Caco-2 (cell line): Measurements from ENCODE around the gene THTPA. TPM values are rescaled to one million over a fixed set of nuclear protein-coding genes. Genes with fewer than 3 reads are reported as not detected.
A peak's percentile ranks its signal among the peaks of the same experiment; 100 is the strongest.

Source experiments
- BruUV-seq: library from RNA; stranded (reverse); fragments of 400-500 nt; replicated peaks from 2 replicates; lab custom pipeline; 2021; lab: Mats Ljungman, UMichigan
- CTCF ChIA-PET: fragments of 300-600 bp; sonication (Branson Sonifier 250); formaldehyde crosslinking; loops from one replicate; lab custom pipeline; 2022; ENCODE audit warnings: antibody characterized with exemption; lab: Charles Lee
- POLR2A ChIA-PET: fragments of 300-600 bp; sonication (Branson Sonifier 250); formaldehyde crosslinking; loops from one replicate; lab custom pipeline; 2022; ENCODE audit warnings: antibody characterized with exemption; lab: Charles Lee
- DNase-seq, 2 experiments: peaks; one replicate each; pipeline versions ENCODE4 v3.0.0 to v3.0.0-alpha.2; 2020 to 2022
- H3K27me3 ChIP-seq: replicated peaks from 2 replicates; pipeline ENCODE4 v1.6.0; 2011; ENCODE audit warnings: low read length; ENCODE audit not compliant: control insufficient read depth, insufficient read depth
- H3K36me3 ChIP-seq: 2 replicates; pipeline ENCODE4 v1.5.1; 2011; ENCODE audit warnings: low read length; ENCODE audit not compliant: control insufficient read depth, insufficient read depth
- H3K4me1 ChIP-seq: fragments of 250-450 bp; sonication (Bioruptor Pico); 2 replicates; pipeline ENCODE4 v1.5.1; 2020; ENCODE audit warnings: mild to moderate bottlenecking
- H3K4me3 ChIP-seq: 2 replicates; pipeline ENCODE4 v1.5.1; 2011; ENCODE audit warnings: low read depth, mild to moderate bottlenecking, control low read depth, low read length
- H3K9me3 ChIP-seq: fragments of 250-450 bp; sonication (Bioruptor Pico); 2 replicates; pipeline ENCODE4 v1.5.1; 2020; ENCODE audit warnings: mild to moderate bottlenecking, moderate library complexity
- H3K27ac Mint-ChIP-seq: one replicate; pipeline ENCODE4 v1.8.0; 2022; ENCODE audit warnings: mixed read lengths; ENCODE audit not compliant: unreplicated experiment
- H3K27me3 Mint-ChIP-seq: one replicate; pipeline ENCODE4 v1.8.0; 2022; ENCODE audit warnings: mixed read lengths; ENCODE audit not compliant: insufficient read depth, unreplicated experiment
- H3K36me3 Mint-ChIP-seq: one replicate; pipeline ENCODE4 v1.8.0; 2022; ENCODE audit warnings: mild to moderate bottlenecking, mixed read lengths; ENCODE audit not compliant: insufficient read depth, unreplicated experiment
- H3K4me1 Mint-ChIP-seq: one replicate; pipeline ENCODE4 v1.8.0; 2022; ENCODE audit warnings: low read depth, mixed read lengths; ENCODE audit not compliant: unreplicated experiment
- H3K4me3 Mint-ChIP-seq: one replicate; pipeline ENCODE4 v1.8.0; 2022; ENCODE audit warnings: mild to moderate bottlenecking, moderate library complexity, mixed read lengths; ENCODE audit not compliant: unreplicated experiment
- H3K9me3 Mint-ChIP-seq: one replicate; pipeline ENCODE4 v1.8.0; 2022; ENCODE audit warnings: mixed read lengths; ENCODE audit not compliant: unreplicated experiment
- CTCF ChIP-seq, 2 experiments: fragments of 200-600 bp in 1 of 2; IDR thresholded peaks; 1 replicate in 1 of 2; 2 replicates in 1 of 2; pipeline versions ENCODE4 v1.5.1 to v1.8.0; 2011 to 2022; ENCODE audit warnings: antibody characterized with exemption in 1 of 2, control low read depth in 1 of 2, inconsistent platforms in 1 of 2, low read depth in 1 of 2, low read length in 1 of 2, mild to moderate bottlenecking in 1 of 2, moderate library complexity in 1 of 2; ENCODE audit not compliant: insufficient read depth in 1 of 2, severe bottlenecking in 1 of 2, unreplicated experiment in 1 of 2
- intact Hi-C: fragments of 100-400 bp; cut with micrococcal nuclease; formaldehyde crosslinking; loops from one replicate; pipeline ENCODE4 v1.10.0; 2022; ENCODE audit not compliant: unreplicated experiment
- total RNA-seq: library from RNA; stranded (reverse); gene quantifications from 2 replicates; pipeline ENCODE4 v1.2.3, GENCODE V29; 2022

The THTPA gene
- total RNA-seq, 1 experiment from 2014 or later: 9.3 TPM

- Histone ChIP-seq H3K9me3 (no peaks in the 10 kb centered on the region), H3K4me3 (no peak overlapping the region), H3K27me3 (no peaks in the 10 kb centered on the region), H3K4me1 (no peaks in the 10 kb centered on the region), H3K36me3 (no peaks in the 10 kb centered on the region; the same call in 1 of the 2 replicates)
- ChIA-PET CTCF (interaction anchor here (0.5 to 1.4 kb wide), 3 partner anchors 10 to 155 kb away, joined by 3 to 4 read pairs (median 3); no protein-coding TSS in a partner anchor), POLR2A (no interaction called here)
- BruUV-seq: no TSS peak
- H3K36me3 Mint-ChIP-seq: no peaks in the 10 kb centered on the region
- peaks cover 15% of the 10 kb centered on the region for H3K4me1 Mint-ChIP-seq
- TF ChIP-seq CTCF (IDR thresholded peaks at IDR 0.05; ENCODE audit: insufficient read depth in 1 of 2, low read depth in 1 of 2, low read length in 1 of 2, severe bottlenecking in 1 of 2, unreplicated experiment in 1 of 2): no peak
- H3K27me3 Mint-ChIP-seq: no peaks in the 10 kb centered on the region
- H3K9me3 Mint-ChIP-seq: no peaks in the 10 kb centered on the region
- no peak overlapping the region for H3K27ac Mint-ChIP-seq
- intact Hi-C loops: no loop called here
- no peak overlapping the region for H3K4me3 Mint-ChIP-seq
- no peak for DNase-seq
Observed at GRCh38 chr14:23538050-23538718, 17.9 kb upstream of the THTPA start.

- no peak overlapping the region for H3K27ac Mint-ChIP-seq
- no TSS peak for BruUV-seq
- intact Hi-C loops: loop anchor here (1.0 kb wide), 1 partner anchor 60 kb away; no protein-coding TSS in a partner anchor
- ChIA-PET POLR2A (no interaction called here), CTCF (interaction anchor here (0.5 to 1.7 kb wide), 3 partner anchors 60 to 155 kb away, joined by 3 to 7 read pairs (median 4); no protein-coding TSS in a partner anchor)
- H3K27me3 Mint-ChIP-seq: no peaks in the 10 kb centered on the region
- Histone ChIP-seq H3K4me1 (no peaks in the 10 kb centered on the region), H3K36me3 (no peaks in the 10 kb centered on the region; the same call in 1 of the 2 replicates), H3K4me3 (no peak overlapping the region), H3K27me3 (no peaks in the 10 kb centered on the region), H3K9me3 (no peaks in the 10 kb centered on the region)
- no peak for TF ChIP-seq CTCF (IDR thresholded peaks at IDR 0.05; ENCODE audit: insufficient read depth in 1 of 2, low read depth in 1 of 2, low read length in 1 of 2, severe bottlenecking in 1 of 2, unreplicated experiment in 1 of 2)
- H3K4me1 Mint-ChIP-seq: peaks cover 15% of the 10 kb centered on the region
- H3K9me3 Mint-ChIP-seq: no peaks in the 10 kb centered on the region
- H3K4me3 Mint-ChIP-seq: no peak overlapping the region
- H3K36me3 Mint-ChIP-seq: no peaks in the 10 kb centered on the region
- DNase-seq: no peak
Observed at GRCh38 chr14:23538785-23539184, 17.3 kb upstream of the THTPA start.

- Mint-ChIP-seq H3K27me3 (no peaks in the 10 kb centered on the region), H3K4me3 (no peak overlapping the region), H3K27ac (no peak overlapping the region), H3K9me3 (no peaks in the 10 kb centered on the region), H3K36me3 (no peaks in the 10 kb centered on the region), H3K4me1 (peaks cover 15% of the 10 kb centered on the region)
- TF ChIP-seq CTCF (IDR thresholded peaks at IDR 0.05; ENCODE audit: insufficient read depth in 1 of 2, low read depth in 1 of 2, low read length in 1 of 2, severe bottlenecking in 1 of 2, unreplicated experiment in 1 of 2): peak; percentile 68 to 83
- H3K9me3 ChIP-seq: no peaks in the 10 kb centered on the region
- POLR2A ChIA-PET: interaction anchor here (0.6 kb wide), 1 partner anchor 10 kb away, joined by 3 read pairs; no protein-coding TSS in a partner anchor
- no peaks in the 10 kb centered on the region for H3K4me1 ChIP-seq
- no TSS peak for BruUV-seq
- CTCF ChIA-PET: interaction anchor here (1.4 to 1.7 kb wide), 2 partner anchors 11 to 61 kb away, joined by 5 to 7 read pairs; no protein-coding TSS in a partner anchor
- no peaks in the 10 kb centered on the region; the same call in 1 of the 2 replicates for H3K36me3 ChIP-seq
- DNase-seq: peak in 1 of 2 experiments; percentile 74
- H3K27me3 ChIP-seq: no peaks in the 10 kb centered on the region
- intact Hi-C loops: loop anchor here (1.0 kb wide), 1 partner anchor 61 kb away; no protein-coding TSS in a partner anchor
- H3K4me3 ChIP-seq: no peak overlapping the region
Observed at GRCh38 chr14:23539248-23540140, 16.6 kb upstream of the THTPA start.
